CD14-positive monocyte (primary cell): ENCODE measurements around the gene PTCHD4. TPM values are rescaled to one million over a fixed set of nuclear protein-coding genes. Genes with fewer than 3 reads are reported as not detected.
"Not testable (repeated sequence)": the region's sequence is repeated elsewhere in the genome, so short reads cannot be mapped to it uniquely, and the experiment has no call there.

ENCODE experiments used
- DNase-seq, 3 donors: peaks; one replicate each; pipeline ENCODE4 v3.0.0-alpha.2; 2011 to 2022
- H2AFZ ChIP-seq: 2 replicates; pipeline ENCODE4 v1.6.0; 2012; ENCODE audit warnings: mild to moderate bottlenecking, low read depth, low read length, inconsistent platforms; ENCODE audit not compliant: insufficient read depth, poor library complexity, severe bottlenecking
- H3K27ac ChIP-seq, 2 donors: 1 replicate in 1 of 2; 2 replicates in 1 of 2; pipeline ENCODE4 v1.5.1; 2012 to 2013; ENCODE audit warnings: low read length in 2 of 2, control low read depth in 1 of 2, inconsistent platforms in 1 of 2, low read depth in 1 of 2, mild to moderate bottlenecking in 1 of 2
- H3K27me3 ChIP-seq, 2 donors: one replicate each; pipeline versions ENCODE4 v1.6.0 to v1.6.1; 2011 to 2013; ENCODE audit warnings: low read length in 2 of 2; ENCODE audit not compliant: control insufficient read depth in 2 of 2, insufficient read depth in 2 of 2
- H3K36me3 ChIP-seq, 2 donors: replicated peaks in 1 of 2; 1 replicate in 1 of 2; 2 replicates in 1 of 2; pipeline versions ENCODE4 v1.5.1 to v1.6.1; 2012 to 2013; ENCODE audit warnings: low read length in 2 of 2, control low read depth in 1 of 2, inconsistent platforms in 1 of 2, mild to moderate bottlenecking in 1 of 2; ENCODE audit not compliant: insufficient read depth in 2 of 2, control insufficient read depth in 1 of 2
- H3K4me1 ChIP-seq, 2 donors: 1 replicate in 1 of 2; 2 replicates in 1 of 2; pipeline versions ENCODE4 v1.5.1 to v1.6.1; 2012 to 2013; ENCODE audit warnings: low read length in 2 of 2, control low read depth in 1 of 2, inconsistent platforms in 1 of 2, mild to moderate bottlenecking in 1 of 2, moderate library complexity in 1 of 2; ENCODE audit not compliant: insufficient read depth in 2 of 2, control insufficient read depth in 1 of 2
- H3K4me2 ChIP-seq: replicated peaks from 2 replicates; pipeline ENCODE3; 2012; ENCODE audit warnings: low read length, moderate library complexity, mild to moderate bottlenecking; ENCODE audit not compliant: poor library complexity, severe bottlenecking; ENCODE audit errors: extremely low read depth
- H3K4me3 ChIP-seq, 3 experiments: fragments of 200-600 bp in 1 of 3; sonication (generic) in 1 of 3; replicated peaks in 1 of 3; 1 replicate in 2 of 3; 2 replicates in 1 of 3; pipeline ENCODE4 v1.5.1; 2011 to 2013; ENCODE audit warnings: low read length in 3 of 3, mild to moderate bottlenecking in 3 of 3, control low read depth in 2 of 3, low read depth in 2 of 3, inconsistent platforms in 1 of 3, moderate library complexity in 1 of 3
- H3K79me2 ChIP-seq: 2 replicates; pipeline ENCODE4 v1.6.0; 2012; ENCODE audit warnings: mild to moderate bottlenecking, control low read depth, inconsistent platforms, low read length, moderate library complexity; ENCODE audit not compliant: insufficient read depth
- H3K9ac ChIP-seq: 2 replicates; pipeline ENCODE4 v1.6.0; 2017; ENCODE audit warnings: low read length, mild to moderate bottlenecking; ENCODE audit not compliant: insufficient read depth, poor library complexity, severe bottlenecking
- H3K9me3 ChIP-seq, 2 donors: replicated peaks in 1 of 2; 1 replicate in 1 of 2; 2 replicates in 1 of 2; pipeline versions ENCODE4 v1.5.1 to v1.6.1; 2012 to 2013; ENCODE audit warnings: low read length in 2 of 2, control low read depth in 1 of 2; ENCODE audit not compliant: control insufficient read depth in 1 of 2, insufficient read depth in 1 of 2
- H4K20me1 ChIP-seq: 2 replicates; pipeline ENCODE4 v1.6.0; 2012; ENCODE audit warnings: mild to moderate bottlenecking, low read length, control low read depth, moderate library complexity; ENCODE audit not compliant: insufficient read depth
- H3K27ac Mint-ChIP-seq, 7 donors: one replicate each; pipeline ENCODE4 v1.8.0; 2020; ENCODE audit warnings: mild to moderate bottlenecking in 7 of 7, mixed read lengths in 7 of 7, moderate library complexity in 6 of 7, inconsistent platforms in 2 of 7
- H3K27me3 Mint-ChIP-seq, 3 donors: one replicate each; pipeline ENCODE4 v1.8.0; 2021 to 2022; ENCODE audit warnings: low read depth in 3 of 3, mild to moderate bottlenecking in 3 of 3, mixed read lengths in 3 of 3, moderate library complexity in 3 of 3, inconsistent platforms in 1 of 3
- H3K36me3 Mint-ChIP-seq, 2 donors: one replicate each; pipeline ENCODE4 v1.8.0; 2020; ENCODE audit warnings: mixed read lengths in 2 of 2, inconsistent platforms in 1 of 2, mild to moderate bottlenecking in 1 of 2
- H3K4me1 Mint-ChIP-seq: one replicate; pipeline ENCODE4 v1.8.0; 2020; ENCODE audit warnings: mild to moderate bottlenecking, mixed read lengths
- H3K4me3 Mint-ChIP-seq, 2 donors: one replicate each; pipeline ENCODE4 v1.8.0; 2020; ENCODE audit warnings: mild to moderate bottlenecking in 2 of 2, mixed read lengths in 2 of 2, moderate library complexity in 1 of 2
- H3K9me3 Mint-ChIP-seq, 7 donors: one replicate each; pipeline ENCODE4 v1.8.0; 2020 to 2022; ENCODE audit warnings: mixed read lengths in 7 of 7, mild to moderate bottlenecking in 6 of 7, moderate library complexity in 6 of 7, inconsistent platforms in 2 of 7
- CTCF ChIP-seq: fragments of 200-600 bp; IDR thresholded peaks from one replicate; pipeline ENCODE4 v1.8.0; 2022; ENCODE audit warnings: antibody characterized with exemption, mild to moderate bottlenecking
- WGBS: methylation state at CpG from one replicate; pipeline ENCODE4 v1.1.5; 2013; ENCODE audit warnings: missing lambda C conversion rate; ENCODE audit not compliant: insufficient coverage; 5-methylcytosine and 5-hydroxymethylcytosine counted together
- intact Hi-C, 2 donors: fragments of 100-400 bp; cut with micrococcal nuclease; formaldehyde crosslinking; loops; one replicate each; pipeline versions ENCODE4 v1.15.0 to v1.15.1; 2023
- polyA plus RNA-seq, 3 donors: library from polyadenylated mRNA; depleted of rRNA in 1 of 3; unstranded in 2 of 3; stranded (reverse) in 1 of 3; fragments of 300-500 nt in 2 of 3; fragments of >200 nt in 1 of 3; fragmentation: Illumina TruSeq in 2 of 3; gene quantifications; 1 replicate in 2 of 3; 2 replicates in 1 of 3; pipeline ENCODE4 v1.2.3, GENCODE V29; 2012 to 2021

Gene PTCHD4
- polyA plus RNA-seq, 3 donors, result not detected

DNA sequence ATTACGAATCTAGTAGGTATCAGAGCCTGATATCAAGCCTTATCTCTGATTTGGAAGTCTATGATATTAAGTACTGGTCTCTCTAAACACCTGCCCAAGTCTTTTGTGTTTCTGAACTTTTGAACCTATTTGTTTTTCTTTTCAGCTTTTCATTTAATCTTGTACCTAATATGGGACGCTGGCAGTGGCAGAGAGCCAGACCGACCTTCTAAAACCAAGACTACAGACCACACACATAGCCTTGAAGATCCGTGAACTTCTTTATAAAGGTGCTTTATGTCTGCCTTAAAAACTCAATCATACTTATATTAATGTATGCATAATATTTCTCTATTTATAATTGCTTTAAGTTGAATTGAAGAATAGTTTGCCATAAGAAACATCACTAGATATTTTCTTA, 12.6 kb upstream of the PTCHD4 start:
- no CpG with 5 or more reads among the region's 4 CpGs for WGBS
- Mint-ChIP-seq H3K27ac (no peak overlapping the region), H3K9me3 (peaks cover 0 to 2% (median 0%) of the 10 kb centered on the region in 7 donors), H3K4me1 (no peaks in the 10 kb centered on the region), H3K36me3 (no peaks in the 10 kb centered on the region), H3K4me3 (no peak overlapping the region), H3K27me3 (peaks cover 0 to 2% (median 0%) of the 10 kb centered on the region in 3 donors)
- DNase-seq, result no peak
- no peak for TF ChIP-seq CTCF
- no peak overlapping the region for H3K4me3 ChIP-seq
- no peaks in the 10 kb centered on the region for H3K79me2 ChIP-seq
- no peak overlapping the region for H3K27ac ChIP-seq
- intact Hi-C loops, result no loop called here
- H3K9ac ChIP-seq, result no peak overlapping the region
- H3K27me3 ChIP-seq, result no peaks in the 10 kb centered on the region
- no peaks in the 10 kb centered on the region for H3K9me3 ChIP-seq
- H3K4me1 ChIP-seq, result no peaks in the 10 kb centered on the region
- H4K20me1 ChIP-seq, result no peaks in the 10 kb centered on the region
- H3K36me3 ChIP-seq, result no peaks in the 10 kb centered on the region
- no peak overlapping the region for H2AFZ ChIP-seq
- no peak overlapping the region for H3K4me2 ChIP-seq

DNA sequence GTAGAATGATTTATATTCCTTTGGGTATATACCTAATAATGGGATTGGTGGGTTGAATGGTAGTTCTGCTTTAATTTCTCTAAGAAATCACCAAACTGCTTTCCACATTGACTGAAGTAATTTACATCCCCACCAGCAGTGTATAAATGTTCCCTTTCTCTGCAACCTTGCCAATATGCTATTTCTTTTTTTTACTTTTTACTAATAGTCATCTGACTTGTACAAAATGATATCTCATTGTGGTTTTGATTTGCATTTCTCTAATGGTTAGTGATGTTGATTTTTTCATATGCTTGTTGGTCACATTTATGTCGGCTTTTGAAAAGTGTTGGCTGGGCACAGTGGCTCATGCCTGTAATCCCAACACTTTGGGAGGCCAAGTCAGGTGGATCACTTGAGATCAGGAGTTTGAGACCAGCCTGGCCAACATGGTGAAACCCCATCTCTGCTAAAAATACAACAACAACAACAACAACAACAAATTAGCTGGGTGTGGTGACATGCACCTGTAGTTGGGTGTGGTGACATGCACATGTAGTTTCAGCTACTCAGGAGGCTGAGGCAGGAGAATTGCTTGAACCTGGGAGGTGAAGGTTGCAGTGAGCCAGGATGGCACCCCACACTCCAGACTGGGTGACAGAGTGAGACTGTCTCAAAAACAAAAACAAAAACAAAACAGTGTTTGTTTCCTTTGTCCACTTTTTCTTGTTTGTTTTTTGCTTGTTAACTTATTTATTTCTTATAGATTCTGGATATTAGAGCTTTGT, 11.2 kb upstream of the PTCHD4 start:
- H3K9me3 ChIP-seq, H3K27ac Mint-ChIP-seq, H3K9ac ChIP-seq, H3K79me2 ChIP-seq, H3K27ac ChIP-seq, H2AFZ ChIP-seq, H4K20me1 ChIP-seq, H3K4me2 ChIP-seq, DNase-seq, intact Hi-C loops, H3K4me3 Mint-ChIP-seq, H3K4me1 ChIP-seq, H3K27me3 ChIP-seq, H3K4me3 ChIP-seq, H3K4me1 Mint-ChIP-seq, H3K27me3 Mint-ChIP-seq, H3K36me3 Mint-ChIP-seq, H3K9me3 Mint-ChIP-seq, H3K36me3 ChIP-seq: not testable (repeated sequence)
- no CpG with 5 or more reads among the region's 1 CpG for WGBS
